Adrenal gland (tissue), 12 donors: ENCODE measurements around the gene CDC27. TPM values are rescaled to one million over a fixed set of nuclear protein-coding genes. Genes with fewer than 3 reads are reported as not detected.
"Not testable (repeated sequence)": the region's sequence is repeated elsewhere in the genome, so short reads cannot be mapped to it uniquely, and the experiment has no call there.

Experiments used
- DNase-seq, 7 donors: peaks; one replicate each; pipeline ENCODE4 v3.0.0-alpha.2; 2019 to 2020
- H3K27ac ChIP-seq, 5 donors: fragments of 200-600 bp; sonication (generic) in 4 of 5; 1 replicate in 3 of 5; 2 replicates in 2 of 5; pipeline versions ENCODE4 v1.5.1 to v1.8.0; 2016 to 2020; ENCODE audit warnings: mild to moderate bottlenecking in 1 of 5
- H3K27me3 ChIP-seq: fragments of 200-600 bp; 2 replicates; pipeline ENCODE4 v1.8.0; 2021
- H3K36me3 ChIP-seq, 2 donors: fragments of 200-600 bp; replicated peaks in 1 of 2; 1 replicate in 1 of 2; 2 replicates in 1 of 2; pipeline versions ENCODE4 v1.5.1 to v1.8.0; 2018 to 2022
- H3K4me1 ChIP-seq, 2 donors: fragments of 200-600 bp; replicated peaks in 1 of 2; 1 replicate in 1 of 2; 2 replicates in 1 of 2; pipeline versions ENCODE4 v1.5.1 to v1.8.0; 2018 to 2021
- H3K4me3 ChIP-seq, 4 donors: fragments of 200-600 bp; sonication (generic) in 3 of 4; one replicate each; pipeline ENCODE4 v1.5.1; 2016 to 2018
- H3K9me3 ChIP-seq, 3 donors: fragments of 200-600 bp; sonication (generic) in 1 of 3; replicated peaks in 1 of 3; 1 replicate in 2 of 3; 2 replicates in 1 of 3; pipeline versions ENCODE4 v1.5.1 to v1.8.0; 2016 to 2021
- POLR2A ChIP-seq, 2 donors: fragments of 450-650 bp; IDR thresholded peaks; one replicate each; pipeline ENCODE4 v1.6.1; 2017; ENCODE audit warnings: antibody characterized with exemption in 2 of 2, mild to moderate bottlenecking in 2 of 2, moderate library complexity in 1 of 2
- WGBS, 4 donors: extraction: QIAGEN DNeasy Blood & Tissue Kit in 2 of 4; methylation state at CpG; one replicate each; pipeline versions ENCODE4 v1.1.5 to v1.1.7; 2013 to 2017; 5-methylcytosine and 5-hydroxymethylcytosine counted together
- intact Hi-C, 2 donors: fragments of 100-400 bp; cut with DNase I; formaldehyde crosslinking; loops; one replicate each; pipeline versions ENCODE4 v1.14.1 to v1.15.0; 2022 to 2023
- polyA plus RNA-seq, 3 donors: library from polyadenylated mRNA; stranded (reverse); fragments of 200-250 nt in 2 of 3; fragments of 350-450 nt in 1 of 3; fragmentation: Illumina TruSeq in 1 of 3; extraction: RNeasy Lipid Tissue Mini Kit (QIAGEN cat#74804) in 1 of 3; gene quantifications; one replicate each; pipeline ENCODE4 v1.2.3, GENCODE V29; 2013 to 2014
- total RNA-seq, 9 donors: library from RNA; depleted of rRNA in 4 of 9; stranded (reverse); fragments of >200 nt in 4 of 9; fragments of 120-200 nt in 1 of 9; fragmentation: NEBNext Ultra II Directional in 1 of 9; extraction: Animal tissue kit (Norgen Biotek cat#: 25700) in 1 of 9; gene quantifications; one replicate each; pipeline versions ENCODE4 v1.1.0 to v1.2.4, GENCODE V29; 2013 to 2023
- TF ChIP-seq, protein P1 (sequence below), 6 experiments: fragments of 450-650 bp in 4 of 6; fragments of 200-600 bp in 2 of 6; sonication (generic) in 1 of 6; IDR thresholded peaks; 1 replicate in 5 of 6; 2 replicates in 1 of 6; pipeline versions ENCODE4 v1.5.1 to v1.8.0; 2016 to 2021; ENCODE audit warnings: antibody characterized with exemption in 6 of 6, mild to moderate bottlenecking in 2 of 6, moderate library complexity in 1 of 6
- donor health status: healthy with polysubstance abuse.
- donor health status: Bipolar disorder and iron deficiency.
- donor health status: DM: yes; HTN: yes; CAD: no.
- donor health status: DM: no; HTN: no; CAD: no.
- donor health status: DM: no; HTN: no; CAD: no.
- donor health status: DM: yes; HTN: yes; CAD: no.

CDC27 gene
- total and polyA plus RNA-seq, 12 donors = 13.5 to 153 (median 73.2) TPM

DNA sequence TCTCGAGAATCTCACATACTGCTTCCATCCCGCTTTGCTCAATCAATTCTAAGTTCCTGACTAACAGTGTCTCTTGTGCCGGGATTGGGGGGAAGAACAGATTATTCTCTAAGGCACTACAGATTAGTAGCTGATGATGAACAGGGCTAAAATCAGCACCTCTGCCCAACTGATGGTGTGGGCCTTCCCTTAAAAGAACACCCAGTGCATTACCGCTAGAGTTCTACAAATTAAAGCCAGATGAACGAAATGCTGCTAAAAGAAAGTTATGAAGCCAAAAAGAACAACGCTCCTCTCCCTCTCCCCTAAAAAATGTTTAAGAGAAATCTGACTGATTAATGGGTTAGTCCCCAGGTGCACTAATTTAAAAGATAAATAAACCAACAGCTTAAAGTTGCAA lies 4.4 kb downstream of the CDC27 start:
- no peak overlapping the region for H3K27ac ChIP-seq
- H3K27me3 ChIP-seq = no peaks in the 10 kb centered on the region
- H3K36me3 ChIP-seq = peaks cover 0 to 10% of the 10 kb centered on the region in 2 donors
- 73 to 88% (median 81%) methylated on average over 6 of the region's 6 CpGs for WGBS, 4 donors
- peaks cover 28 to 58% of the 10 kb centered on the region in 2 donors for H3K4me1 ChIP-seq
- no peak for TF ChIP-seq POLR2A (IDR thresholded peaks at IDR 0.05)
- TF ChIP-seq, protein P1, sequence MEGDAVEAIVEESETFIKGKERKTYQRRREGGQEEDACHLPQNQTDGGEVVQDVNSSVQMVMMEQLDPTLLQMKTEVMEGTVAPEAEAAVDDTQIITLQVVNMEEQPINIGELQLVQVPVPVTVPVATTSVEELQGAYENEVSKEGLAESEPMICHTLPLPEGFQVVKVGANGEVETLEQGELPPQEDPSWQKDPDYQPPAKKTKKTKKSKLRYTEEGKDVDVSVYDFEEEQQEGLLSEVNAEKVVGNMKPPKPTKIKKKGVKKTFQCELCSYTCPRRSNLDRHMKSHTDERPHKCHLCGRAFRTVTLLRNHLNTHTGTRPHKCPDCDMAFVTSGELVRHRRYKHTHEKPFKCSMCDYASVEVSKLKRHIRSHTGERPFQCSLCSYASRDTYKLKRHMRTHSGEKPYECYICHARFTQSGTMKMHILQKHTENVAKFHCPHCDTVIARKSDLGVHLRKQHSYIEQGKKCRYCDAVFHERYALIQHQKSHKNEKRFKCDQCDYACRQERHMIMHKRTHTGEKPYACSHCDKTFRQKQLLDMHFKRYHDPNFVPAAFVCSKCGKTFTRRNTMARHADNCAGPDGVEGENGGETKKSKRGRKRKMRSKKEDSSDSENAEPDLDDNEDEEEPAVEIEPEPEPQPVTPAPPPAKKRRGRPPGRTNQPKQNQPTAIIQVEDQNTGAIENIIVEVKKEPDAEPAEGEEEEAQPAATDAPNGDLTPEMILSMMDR (IDR thresholded peaks at IDR 0.05) = no peak
- intact Hi-C loops = no loop called here
- no peak for DNase-seq
- no peaks in the 10 kb centered on the region for H3K9me3 ChIP-seq
- H3K4me3 ChIP-seq = no peak overlapping the region

DNA sequence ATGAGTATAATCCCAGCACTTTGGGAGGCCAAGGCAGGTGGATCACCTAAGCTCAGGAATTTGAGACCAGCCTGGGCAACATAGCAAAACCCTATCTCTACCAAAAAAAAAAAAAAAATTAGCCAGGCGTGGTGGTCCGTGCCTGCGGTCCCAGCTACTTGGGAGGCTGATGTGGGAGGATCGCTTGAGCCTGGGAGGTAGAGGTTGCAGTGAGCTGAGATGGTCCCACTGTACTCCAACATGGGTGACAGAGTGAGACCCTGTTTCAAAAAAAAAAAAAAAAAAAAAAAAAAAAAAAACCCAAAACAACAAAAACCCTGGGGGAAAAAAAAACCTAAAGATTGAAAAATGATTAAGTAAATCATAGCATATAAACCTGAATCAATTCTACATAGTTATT lies 8.1 kb downstream of the CDC27 start:
- H3K9me3 ChIP-seq, H3K4me3 ChIP-seq, H3K27me3 ChIP-seq, intact Hi-C loops, DNase-seq, H3K27ac ChIP-seq: not testable (repeated sequence)
- H3K36me3 ChIP-seq = peaks cover 0 to 19% of the 10 kb centered on the region in 2 donors
- peaks cover 23 to 50% of the 10 kb centered on the region in 2 donors for H3K4me1 ChIP-seq
- 93 to 100% (median 99%) methylated on average over 4 of the region's 4 CpGs for WGBS, 4 donors

DNA sequence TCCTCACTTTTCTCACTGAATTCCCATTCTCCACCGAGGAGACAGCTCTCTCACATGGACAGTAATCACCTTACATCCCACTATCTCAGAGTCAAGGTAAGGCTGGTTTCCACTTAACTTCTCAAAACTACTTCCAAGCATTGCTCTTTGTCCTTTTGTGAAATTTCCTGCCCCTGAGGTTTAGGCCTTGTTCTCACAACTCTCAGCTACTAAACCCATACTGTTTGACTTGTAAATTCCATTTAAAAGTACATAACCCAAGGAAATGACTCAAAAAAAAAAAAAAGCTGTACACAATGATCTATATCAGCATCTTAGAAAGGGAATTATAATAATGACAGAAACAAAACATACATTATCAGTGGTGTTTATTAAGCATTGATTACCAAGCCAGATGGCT lies 8.8 kb downstream of the CDC27 start:
- no peak for DNase-seq
- no peaks in the 10 kb centered on the region for H3K9me3 ChIP-seq
- no peak overlapping the region for H3K27ac ChIP-seq
- H3K4me1 ChIP-seq = peaks cover 18 to 43% of the 10 kb centered on the region in 2 donors
- H3K36me3 ChIP-seq = peaks cover 0 to 22% of the 10 kb centered on the region in 2 donors
- intact Hi-C loops = no loop called here
- no peak for TF ChIP-seq POLR2A (IDR thresholded peaks at IDR 0.05)
- TF ChIP-seq, protein P1 (IDR thresholded peaks at IDR 0.05) = no peak
- H3K4me3 ChIP-seq = no peak overlapping the region
- WGBS, 4 donors = 83 to 87% (median 85%) methylated on average over 1 of the region's 1 CpG
- H3K27me3 ChIP-seq = no peaks in the 10 kb centered on the region

DNA sequence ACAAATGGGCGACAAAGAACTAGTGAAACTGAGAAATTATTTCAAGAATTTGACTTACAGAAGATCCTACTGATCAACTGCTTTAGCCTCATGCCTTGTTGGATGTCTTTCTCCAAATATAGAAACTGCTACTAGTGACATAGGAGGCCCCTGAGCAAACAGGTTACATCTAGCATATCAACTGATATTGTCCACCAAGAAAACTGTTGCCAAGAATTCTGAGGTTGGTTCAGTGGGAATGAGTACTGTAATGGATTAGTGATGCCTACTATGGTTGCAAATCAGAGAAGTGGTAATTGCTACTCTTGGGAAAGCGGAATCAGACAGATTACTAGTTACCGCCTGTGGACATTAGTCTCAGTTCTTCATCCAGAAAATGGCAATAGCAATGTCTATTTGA lies 10.0 kb downstream of the CDC27 start:
- no peak for DNase-seq
- Histone ChIP-seq H3K27me3 (no peaks in the 10 kb centered on the region), H3K27ac (no peak overlapping the region), H3K9me3 (no peaks in the 10 kb centered on the region), H3K4me3 (no peak overlapping the region), H3K4me1 (peaks cover 18 to 35% of the 10 kb centered on the region in 2 donors), H3K36me3 (peaks cover 0 to 24% of the 10 kb centered on the region in 2 donors)
- 83 to 97% (median 97%) methylated on average over 3 of the region's 3 CpGs for WGBS, 4 donors
- TF ChIP-seq POLR2A (IDR thresholded peaks at IDR 0.05) = no peak
- TF ChIP-seq, protein P1 (IDR thresholded peaks at IDR 0.05) = no peak
- intact Hi-C loops = loop anchor here in 1 of 2 donors (10.0 kb wide), 1 partner anchor 56 kb away; no protein-coding TSS in a partner anchor

DNA sequence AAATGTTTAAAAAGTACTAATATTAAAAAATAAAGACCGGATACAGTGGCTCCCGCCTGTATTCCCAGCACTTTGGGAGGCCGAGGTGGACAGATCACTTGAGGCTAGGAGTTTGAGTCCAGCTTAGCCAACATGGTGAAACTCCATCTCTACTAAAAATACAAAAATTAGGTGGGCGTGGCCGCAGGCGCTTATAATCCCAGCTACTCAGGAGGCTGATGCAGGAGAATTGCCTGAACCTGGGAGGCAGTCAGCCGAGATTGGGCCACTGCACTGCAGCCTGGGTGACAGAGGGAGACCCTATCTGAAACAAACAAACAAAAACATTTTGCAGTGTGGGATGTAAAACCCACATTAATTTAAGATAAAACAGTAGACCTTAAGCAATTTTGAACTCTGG lies 11.8 kb downstream of the CDC27 start:
- no peak for TF ChIP-seq POLR2A (IDR thresholded peaks at IDR 0.05)
- TF ChIP-seq, protein P1 (IDR thresholded peaks at IDR 0.05) = no peak
- DNase-seq = no peak
- Histone ChIP-seq H3K9me3 (no peaks in the 10 kb centered on the region), H3K36me3 (peaks cover 0 to 24% of the 10 kb centered on the region in 2 donors), H3K27me3 (no peaks in the 10 kb centered on the region), H3K4me3 (no peak overlapping the region), H3K27ac (no peak overlapping the region), H3K4me1 (peaks cover 9 to 16% of the 10 kb centered on the region in 2 donors)
- 93 to 97% (median 96%) methylated on average over 7 of the region's 7 CpGs for WGBS, 4 donors
- intact Hi-C loops = loop anchor here in 1 of 2 donors (10.0 kb wide), 1 partner anchor 58 kb away; no protein-coding TSS in a partner anchor
